Stimulated activated CD4-positive, alpha-beta T cell treated with anti-CD3 and anti-CD28 coated beads, Interleukin-12 subunit alpha, Interleukin-12 subunit beta, amount 100 ng/mL, for 24 hours (primary cell): Measurements from ENCODE around the gene SKIC2.
"Not testable (repeated sequence)": the region's sequence is repeated elsewhere in the genome, so short reads cannot be mapped to it uniquely, and the experiment has no call there.

Experiments
- DNase-seq, 2 experiments: peaks; one replicate each; pipeline ENCODE4 v3.0.0-alpha.2; 2020; ENCODE audit warnings: low read depth in 2 of 2

The SKIC2 gene

GRCh38 chr6:31968791-31969711, 10.1 kb downstream of the SKIC2 start:
- DNase-seq, result no peak

GRCh38 chr6:31969712-31970603, 11.0 kb downstream of the SKIC2 start:
- DNase-seq, result no peak

GRCh38 chr6:31970604-31971271, 11.8 kb downstream of the SKIC2 start:
- DNase-seq, result no peak

- DNase-seq, result no peak
These were observed 12.5 kb downstream of the SKIC2 start for GRCh38 chr6:31971279-31971992.

- peak; percentile 96 for DNase-seq
These were observed 13.2 kb downstream of the SKIC2 start, which contains the start of gene DXO for GRCh38 chr6:31971993-31972708. TSS of gene DXO (minus strand) at chr6:31972138. CDS start at chr6:31971675, 463 bp downstream.

GRCh38 chr6:31972709-31973350, 13.9 kb downstream of the SKIC2 start:
- DNase-seq, result no peak

- not testable (repeated sequence) for DNase-seq
These were observed 17.1 kb downstream of the SKIC2 start for GRCh38 chr6:31976065-31976464.

- no peak for DNase-seq
These were observed 18.9 kb downstream of the SKIC2 start for GRCh38 chr6:31977816-31978431.

GRCh38 chr6:31978831-31979230, 19.9 kb downstream of the SKIC2 start:
- no peak for DNase-seq

GRCh38 chr6:31979238-31979898, 20.4 kb downstream of the SKIC2 start:
- DNase-seq, result no peak

GRCh38 chr6:31980195-31980876, 21.4 kb downstream of the SKIC2 start:
- not testable (repeated sequence) for DNase-seq

GRCh38 chr6:31980998-31981397, 22.0 kb downstream of the SKIC2 start:
- not testable (repeated sequence) for DNase-seq

GRCh38 chr6:31981744-31982143, 22.8 kb downstream of the SKIC2 start, which contains the start of gene C4A:
TSS of gene C4A (plus strand) at chr6:31982057. CDS start at chr6:31982108, 51 bp downstream.
- not testable (repeated sequence) for DNase-seq

- not testable (repeated sequence) for DNase-seq
These were observed 30.4 kb downstream of the SKIC2 start for GRCh38 chr6:31989363-31989762.

GRCh38 chr6:31994421-31994820, 35.4 kb downstream of the SKIC2 start:
- not testable (repeated sequence) for DNase-seq

GRCh38 chr6:31996385-31996784, 37.4 kb downstream of the SKIC2 start:
- not testable (repeated sequence) for DNase-seq

GRCh38 chr6:32002546-32003268, 43.7 kb downstream of the SKIC2 start:
- not testable (repeated sequence) for DNase-seq
